ENCODE data around the gene BRD3.
A peak's percentile ranks its signal among the peaks of the same experiment; 100 is the strongest.
"Not testable (repeated sequence)": the region's sequence is repeated elsewhere in the genome, so short reads cannot be mapped to it uniquely, and the experiment has no call there.

Gene BRD3

DNA sequence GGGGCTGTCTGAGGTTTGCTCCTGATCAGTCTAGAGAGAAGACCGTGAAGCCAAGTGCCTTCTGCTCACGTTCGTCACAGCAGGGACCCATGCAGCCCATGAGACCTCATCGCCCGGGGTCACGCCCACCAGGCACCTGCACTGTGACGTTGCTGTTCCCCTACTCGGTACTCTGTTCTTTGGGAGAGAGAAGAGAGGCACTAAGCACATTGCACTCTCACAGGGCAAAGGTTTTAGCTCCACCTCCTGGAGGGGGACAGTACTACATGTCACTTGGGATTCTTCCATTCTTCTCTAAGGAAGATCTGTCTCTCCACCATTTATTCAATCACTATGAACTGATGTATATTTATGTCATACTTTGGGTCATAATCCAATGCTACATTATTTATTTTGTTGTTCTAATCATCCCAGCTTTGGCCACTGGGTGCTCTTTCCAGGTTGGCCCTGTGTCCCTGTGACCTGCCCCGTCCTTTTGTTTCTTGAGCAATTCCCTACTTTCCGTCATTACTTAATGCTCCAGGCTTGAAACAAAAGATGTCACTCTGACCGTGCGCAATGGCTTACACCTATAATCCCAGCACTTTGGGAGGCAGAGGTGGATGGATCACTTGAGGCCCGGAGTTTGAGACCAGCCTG is 31.4 kb upstream of the BRD3 start:
- DNase-seq (ENCODE audit: low spot score) = peak; percentile 75
- TF ChIP-seq CTCF (IDR thresholded peaks at IDR 0.05; ENCODE audit: extremely low read depth, missing control alignments) = peak; percentile 36

DNA sequence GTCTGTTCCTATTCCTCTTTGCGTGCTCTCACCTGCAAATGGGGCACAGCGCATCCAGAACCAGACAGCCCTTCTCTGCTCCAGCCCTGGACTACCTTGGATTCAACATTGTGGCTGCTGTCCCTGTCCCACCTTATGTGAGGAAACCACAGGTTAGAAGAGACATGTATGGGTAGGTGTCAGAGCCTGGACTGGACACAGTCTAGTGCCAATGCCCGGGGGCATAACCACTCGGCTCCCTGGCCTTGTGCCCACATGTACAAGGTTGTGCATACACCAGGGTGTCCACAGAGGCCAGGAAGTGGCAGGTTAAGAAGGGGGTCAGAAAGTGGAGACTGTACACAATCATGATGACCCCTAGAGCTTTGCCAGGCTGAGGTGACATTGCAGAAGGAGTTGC is 22.1 kb upstream of the BRD3 start:
- DNase-seq (ENCODE audit: low spot score) = no peak
- no peak for TF ChIP-seq CTCF (IDR thresholded peaks at IDR 0.05; ENCODE audit: extremely low read depth, missing control alignments)

DNA sequence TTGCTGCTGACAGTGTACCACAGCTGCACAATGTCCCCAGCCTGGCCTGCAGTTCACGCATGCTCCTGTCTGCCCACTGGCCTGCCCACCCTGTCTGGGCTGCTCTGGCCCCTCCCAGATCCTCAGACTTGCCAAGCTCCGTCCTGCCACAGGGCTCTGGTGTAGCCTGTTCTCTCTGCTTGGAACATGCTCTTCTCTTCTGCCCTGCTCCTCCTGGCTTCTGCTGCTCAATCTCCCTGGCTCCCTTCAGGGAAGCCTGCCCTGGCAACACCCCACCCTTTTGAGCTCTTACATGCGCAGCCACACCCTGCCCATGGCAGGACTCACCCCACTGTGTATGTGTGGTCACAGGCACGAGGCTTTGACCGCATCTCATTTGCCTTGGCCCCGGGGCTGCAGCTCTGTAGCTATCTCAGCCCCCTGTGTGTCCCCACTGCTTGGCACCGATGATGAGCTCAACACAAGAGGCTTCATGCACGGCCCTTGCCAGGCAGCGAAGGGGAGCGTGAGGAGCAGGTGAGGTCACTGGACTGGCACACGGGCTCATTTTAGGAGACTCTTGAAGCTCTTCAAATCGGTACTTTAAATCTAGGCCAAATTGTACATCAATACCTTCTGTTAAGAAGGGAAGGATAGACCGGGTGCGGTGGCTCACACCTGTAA is 20.4 kb upstream of the BRD3 start:
- DNase-seq (ENCODE audit: low spot score) = no peak
- no peak for TF ChIP-seq CTCF (IDR thresholded peaks at IDR 0.05; ENCODE audit: extremely low read depth, missing control alignments)

GRCh38 chr9:134085674-134086073 is 17.8 kb upstream of the BRD3 start:
- no peak for TF ChIP-seq CTCF (IDR thresholded peaks at IDR 0.05; ENCODE audit: extremely low read depth, missing control alignments)
- DNase-seq (ENCODE audit: low spot score) = no peak

DNA sequence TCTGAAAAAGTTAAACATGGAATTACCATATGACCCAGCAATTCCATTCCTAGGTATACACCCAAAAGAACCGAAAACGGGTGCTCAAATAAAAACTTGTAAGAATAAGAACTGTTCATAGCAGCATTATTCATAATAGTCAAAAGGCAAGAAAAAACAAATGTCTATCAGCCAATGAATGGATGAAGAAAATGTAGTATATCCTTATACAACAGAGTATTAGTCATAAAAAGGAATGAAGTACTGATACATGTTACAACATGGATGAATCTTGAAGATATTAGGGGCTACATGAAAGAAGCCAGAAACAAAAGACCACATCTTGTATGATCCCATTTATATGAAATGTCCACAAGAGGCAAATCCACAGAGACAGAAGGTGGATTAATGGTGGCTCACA is 15.6 kb upstream of the BRD3 start:
- TF ChIP-seq CTCF (IDR thresholded peaks at IDR 0.05; ENCODE audit: extremely low read depth, missing control alignments) = no peak

GRCh38 chr9:134076644-134077043 is 8.8 kb upstream of the BRD3 start:
- no peak for TF ChIP-seq CTCF (IDR thresholded peaks at IDR 0.05; ENCODE audit: extremely low read depth, missing control alignments)
- no peak for DNase-seq (ENCODE audit: low spot score)

More for the DNA sequence above, 15.6 kb upstream of the BRD3 start:
- no peak for DNase-seq (ENCODE audit: low spot score)

GRCh38 chr9:134075689-134076088 is 7.9 kb upstream of the BRD3 start:
- not testable (repeated sequence) for DNase-seq (ENCODE audit: low spot score)

DNA sequence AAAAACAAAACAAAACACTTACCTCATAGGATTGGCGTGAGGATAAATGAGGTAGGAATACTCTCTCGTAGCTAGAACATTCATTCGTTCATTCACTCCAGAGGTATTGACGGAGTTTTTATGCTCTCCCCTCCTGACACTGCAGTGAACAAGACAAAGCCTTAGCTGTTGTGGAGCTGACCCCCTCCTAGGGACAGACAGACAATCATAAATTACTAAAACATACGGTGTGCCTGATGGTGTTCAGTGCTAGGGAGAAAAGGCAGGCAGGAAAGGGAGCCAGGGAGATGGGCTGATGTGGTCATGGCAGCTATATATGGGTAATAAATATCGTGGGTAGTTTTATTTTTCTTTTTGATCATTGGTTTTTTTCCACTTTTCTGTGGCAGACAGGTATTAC is 5.7 kb upstream of the BRD3 start:
- no peak for DNase-seq (ENCODE audit: low spot score)

DNA sequence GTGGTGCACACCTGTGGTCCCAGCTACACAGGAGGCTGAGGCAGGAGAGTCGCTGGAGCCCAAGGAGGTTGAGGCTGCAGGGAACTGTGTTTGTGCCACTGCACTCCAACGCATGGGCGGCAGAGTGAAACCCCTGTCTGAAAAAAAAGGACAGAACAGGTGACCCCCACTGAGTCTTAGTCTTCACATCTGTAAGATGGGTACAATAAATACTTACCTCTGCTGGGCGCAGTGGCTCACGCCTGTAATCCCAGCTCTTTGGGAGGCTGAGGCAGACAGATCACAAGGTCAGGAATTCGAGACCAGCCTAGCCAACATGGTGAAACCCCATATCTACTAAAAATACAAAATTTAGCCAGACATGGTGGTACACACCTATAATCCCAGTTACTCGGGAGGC is 4.9 kb upstream of the BRD3 start:
- not testable (repeated sequence) for DNase-seq (ENCODE audit: low spot score)

More for the DNA sequence above, 5.7 kb upstream of the BRD3 start:
- no peak for TF ChIP-seq CTCF (IDR thresholded peaks at IDR 0.05; ENCODE audit: extremely low read depth, missing control alignments)

All from GM20000 (cell line).